CD4-positive, alpha-beta T cell treated with Interferon gamma for 1 hour (primary cell): ENCODE results near the gene FBL.
"Not testable (repeated sequence)": the region's sequence is repeated elsewhere in the genome, so short reads cannot be mapped to it uniquely, and the experiment has no call there.

Experiments
- DNase-seq: peaks from one replicate; pipeline ENCODE4 v3.0.0-alpha.2; 2020

Gene FBL

DNA sequence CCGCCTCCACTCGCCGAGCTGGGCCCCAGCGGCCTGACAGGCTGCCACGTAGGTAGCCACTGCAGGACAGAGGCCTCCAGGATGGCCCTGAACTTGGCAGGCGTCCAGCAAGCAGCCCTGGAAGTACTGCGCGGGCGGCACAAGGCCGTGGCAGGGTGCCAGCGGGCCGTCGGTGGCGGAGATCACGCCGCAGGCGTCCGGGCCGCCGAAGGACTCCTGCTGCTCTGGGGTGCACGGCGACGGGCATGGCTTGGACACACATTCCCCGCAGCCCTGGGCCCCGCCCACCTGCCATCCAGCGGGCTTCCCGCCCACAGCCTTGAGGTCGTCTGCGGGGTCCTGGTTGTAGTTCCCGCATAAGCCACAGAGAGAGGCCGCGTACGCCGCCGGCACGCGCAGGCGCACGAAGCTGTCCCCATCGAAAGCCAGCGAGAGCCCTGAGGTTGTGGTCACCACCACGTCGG is 29.3 kb upstream of the FBL start:
- DNase-seq = not testable (repeated sequence)

- DNase-seq = no peak
These were observed 28.2 kb upstream of the FBL start for GRCh38 chr19:39874404-39874803.

DNA sequence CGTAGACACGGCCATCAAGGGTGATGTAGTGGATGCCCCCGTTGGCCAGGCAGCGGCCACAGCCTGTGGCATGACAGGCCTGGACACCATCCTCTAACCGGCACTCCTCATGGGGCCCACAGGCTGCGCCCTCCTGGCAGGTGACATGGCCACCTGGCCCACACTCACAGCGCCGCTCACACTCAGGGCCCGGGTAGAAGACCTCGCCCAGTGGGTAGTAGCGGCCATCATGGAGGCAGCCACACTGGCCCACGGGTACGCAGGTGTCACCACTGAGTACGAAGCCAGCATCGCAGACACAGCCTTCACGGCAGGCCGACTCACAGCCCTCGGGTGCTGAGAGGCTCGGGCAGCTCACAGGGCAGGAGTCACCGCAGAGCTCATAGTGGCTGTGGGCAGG is 27.2 kb upstream of the FBL start:
- DNase-seq = no peak

DNA sequence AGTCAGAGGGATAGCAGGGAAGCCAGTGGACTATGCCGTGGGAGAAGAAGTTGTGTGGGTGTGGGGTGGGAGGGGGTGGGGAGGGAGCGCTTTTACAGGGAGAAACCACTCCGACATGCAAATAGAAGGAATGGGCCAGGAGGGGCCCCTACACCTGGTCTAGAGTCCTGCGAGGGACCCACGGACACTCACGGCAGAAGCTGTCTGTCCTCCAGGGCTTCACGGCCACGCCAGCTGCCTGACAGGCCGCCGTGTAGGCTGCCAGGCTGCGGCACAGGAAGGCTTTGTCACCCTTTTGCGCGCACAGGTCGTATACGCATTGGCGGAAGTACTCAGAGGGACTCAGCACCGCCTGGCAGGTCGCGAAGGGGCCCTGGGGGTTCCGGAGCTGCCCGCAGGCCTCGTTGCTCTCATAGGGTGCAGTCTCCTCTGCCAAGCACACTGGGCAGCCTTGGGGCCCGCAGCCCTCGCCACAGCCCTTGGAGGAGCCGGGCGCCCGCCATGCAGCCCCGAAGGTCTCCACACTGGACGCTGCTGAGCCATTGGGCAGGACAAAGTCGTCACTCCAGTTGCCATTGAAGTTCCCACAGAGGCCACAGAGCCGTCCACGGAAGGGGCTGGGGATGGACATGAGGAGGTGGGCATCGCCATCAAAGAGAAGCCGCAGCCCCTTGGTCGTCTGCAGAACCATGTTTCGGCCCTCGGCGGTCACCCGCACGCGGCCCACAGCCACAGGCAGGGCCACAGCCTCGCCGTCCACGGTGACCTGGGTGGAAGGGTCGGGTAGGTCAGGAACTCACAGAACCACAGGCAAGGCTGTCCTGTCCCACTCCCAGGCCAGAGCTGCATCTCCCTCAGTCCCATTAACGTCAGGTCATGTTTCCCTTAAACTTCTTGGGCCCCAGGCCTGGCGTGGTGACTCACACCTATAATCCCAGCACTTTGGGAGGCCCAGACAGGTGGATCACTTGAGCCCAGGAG is 26.0 kb upstream of the FBL start:
- no peak for DNase-seq

DNA sequence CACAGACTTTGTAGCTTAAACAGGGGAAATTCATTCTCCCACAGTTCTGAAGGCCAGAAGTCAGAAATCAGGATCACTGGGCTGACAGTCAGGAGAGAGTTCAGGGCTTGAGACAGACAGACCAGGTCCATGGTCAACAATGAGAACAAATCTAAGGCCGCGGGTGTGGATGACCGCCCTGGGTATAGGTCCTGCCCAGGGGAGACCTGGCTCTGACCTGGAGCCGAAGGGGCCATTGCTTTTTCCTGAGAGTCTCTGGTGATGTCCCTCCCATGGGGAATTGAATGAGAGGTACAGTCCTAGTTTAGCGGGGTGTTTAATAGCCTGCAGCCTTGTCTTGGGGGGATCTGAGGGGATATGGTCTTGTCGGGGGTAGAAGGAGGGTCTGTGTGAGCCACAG is 25.2 kb upstream of the FBL start:
- DNase-seq = no peak

GRCh38 chr19:39870171-39870971 is 24.2 kb upstream of the FBL start:
- DNase-seq = no peak

GRCh38 chr19:39867952-39868351 is 21.8 kb upstream of the FBL start:
- DNase-seq = no peak

GRCh38 chr19:39867133-39867532 is 21.0 kb upstream of the FBL start:
- DNase-seq = no peak

- no peak for DNase-seq
These were observed 19.8 kb upstream of the FBL start for GRCh38 chr19:39865953-39866352.

DNA sequence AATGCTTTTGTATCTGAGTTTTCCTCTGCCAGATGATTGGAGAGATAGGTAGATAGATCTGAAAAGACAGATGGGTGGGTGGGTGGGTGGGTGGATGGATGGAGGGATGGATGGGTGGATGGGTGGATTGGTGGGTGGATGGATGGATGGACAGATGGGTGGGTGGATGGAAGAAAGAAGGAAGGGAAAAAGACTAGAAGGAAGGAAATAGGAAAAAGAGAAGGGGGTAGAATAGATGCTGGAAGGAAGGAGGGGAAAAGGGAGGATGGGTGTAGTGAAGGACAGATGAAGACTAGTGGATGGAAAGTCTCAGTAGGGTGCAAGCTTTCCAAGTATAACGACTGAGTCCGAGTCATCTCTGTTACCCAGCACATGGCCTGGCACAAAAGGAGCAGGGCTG is 19.0 kb upstream of the FBL start:
- DNase-seq = no peak

DNA sequence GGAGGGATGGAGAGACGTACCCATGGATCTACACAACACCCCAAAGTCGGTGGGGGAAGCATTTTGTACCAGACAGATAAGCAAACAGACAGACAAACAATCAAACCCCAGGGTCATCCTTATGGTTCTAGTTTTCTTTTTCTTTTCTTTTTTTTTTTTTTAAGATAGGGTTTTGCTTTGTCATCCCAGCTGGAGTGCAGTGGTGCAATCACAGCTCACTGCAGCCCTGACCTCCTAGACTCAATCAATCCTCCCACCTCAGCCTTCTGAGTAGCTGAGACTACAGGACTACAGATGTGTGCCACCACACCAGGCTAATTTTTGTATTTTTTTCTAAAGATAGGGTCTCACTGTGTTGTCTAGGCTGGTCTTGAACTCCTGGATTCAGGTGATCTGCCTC is 17.9 kb upstream of the FBL start:
- DNase-seq = no peak

- DNase-seq = no peak
These were observed 12.4 kb upstream of the FBL start for GRCh38 chr19:39858541-39858940.

DNA sequence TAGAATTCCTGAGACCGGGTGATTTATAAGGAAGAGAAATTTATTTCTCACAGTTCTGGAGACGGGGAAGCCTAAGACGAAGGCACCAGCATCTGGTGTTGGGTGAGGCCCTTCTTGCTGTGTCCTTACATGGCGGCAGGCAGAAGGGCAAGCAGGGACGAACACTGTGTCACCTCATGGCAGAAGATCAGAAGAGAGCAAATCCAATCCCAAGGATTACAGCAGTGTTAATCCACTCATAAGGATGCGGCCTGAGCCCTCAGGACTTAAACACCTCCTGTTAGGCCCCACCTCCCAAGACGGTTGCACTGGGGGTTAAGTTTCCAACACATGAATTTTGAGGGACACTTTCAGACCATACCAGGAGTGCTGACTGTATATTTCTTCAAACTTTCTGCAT is 6.7 kb upstream of the FBL start:
- DNase-seq = no peak

GRCh38 chr19:39850892-39851291 is 4.7 kb upstream of the FBL start:
- DNase-seq = no peak

DNA sequence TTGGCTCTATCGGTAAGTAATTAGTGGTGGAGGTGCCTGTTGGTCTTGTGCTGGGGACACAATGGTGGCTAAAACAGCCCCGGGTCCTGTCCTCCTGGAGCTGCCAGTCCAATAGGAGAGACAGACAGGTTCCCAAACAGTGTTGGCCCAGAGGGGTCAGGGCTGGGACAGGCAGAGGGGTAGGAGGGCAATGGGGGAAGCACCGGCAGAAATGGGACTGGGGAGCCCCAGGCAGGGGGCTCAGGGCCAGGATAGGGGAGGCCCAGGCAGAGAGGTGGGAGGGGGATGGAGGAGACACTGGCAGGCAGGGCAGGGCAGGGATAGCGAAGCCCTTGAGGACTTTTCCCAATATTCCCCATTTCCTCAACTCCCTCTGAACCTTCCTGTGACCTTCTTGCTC is 2.2 kb upstream of the FBL start:
- no peak for DNase-seq

DNA sequence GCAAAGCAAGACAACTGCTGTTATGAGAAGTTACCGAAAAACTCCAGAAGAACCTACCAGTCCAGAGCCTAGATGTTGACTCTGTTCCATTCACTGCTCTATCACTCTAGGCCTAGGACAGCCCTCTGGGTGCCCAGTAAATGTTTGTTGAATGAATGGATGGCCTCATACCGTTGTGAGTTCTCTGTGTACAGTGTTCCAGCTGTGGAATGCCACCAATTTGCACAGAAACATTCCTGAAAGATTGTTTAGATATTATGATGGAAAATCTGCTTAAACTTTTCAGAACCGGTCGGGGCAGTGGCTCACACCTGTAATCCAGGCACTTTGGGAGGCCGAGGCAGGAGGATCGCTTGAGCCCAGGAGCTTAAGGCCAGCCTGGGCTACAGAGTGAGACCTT is 1.3 kb upstream of the FBL start:
- DNase-seq = no peak

GRCh38 chr19:39846678-39847486 is 703 bp upstream of the FBL start:
- DNase-seq = no peak

- DNase-seq = no peak
These were observed 621 bp downstream of the FBL start for GRCh38 chr19:39845584-39845932.

- DNase-seq = no peak
These were observed 1.0 kb downstream of the FBL start for GRCh38 chr19:39845172-39845571.

DNA sequence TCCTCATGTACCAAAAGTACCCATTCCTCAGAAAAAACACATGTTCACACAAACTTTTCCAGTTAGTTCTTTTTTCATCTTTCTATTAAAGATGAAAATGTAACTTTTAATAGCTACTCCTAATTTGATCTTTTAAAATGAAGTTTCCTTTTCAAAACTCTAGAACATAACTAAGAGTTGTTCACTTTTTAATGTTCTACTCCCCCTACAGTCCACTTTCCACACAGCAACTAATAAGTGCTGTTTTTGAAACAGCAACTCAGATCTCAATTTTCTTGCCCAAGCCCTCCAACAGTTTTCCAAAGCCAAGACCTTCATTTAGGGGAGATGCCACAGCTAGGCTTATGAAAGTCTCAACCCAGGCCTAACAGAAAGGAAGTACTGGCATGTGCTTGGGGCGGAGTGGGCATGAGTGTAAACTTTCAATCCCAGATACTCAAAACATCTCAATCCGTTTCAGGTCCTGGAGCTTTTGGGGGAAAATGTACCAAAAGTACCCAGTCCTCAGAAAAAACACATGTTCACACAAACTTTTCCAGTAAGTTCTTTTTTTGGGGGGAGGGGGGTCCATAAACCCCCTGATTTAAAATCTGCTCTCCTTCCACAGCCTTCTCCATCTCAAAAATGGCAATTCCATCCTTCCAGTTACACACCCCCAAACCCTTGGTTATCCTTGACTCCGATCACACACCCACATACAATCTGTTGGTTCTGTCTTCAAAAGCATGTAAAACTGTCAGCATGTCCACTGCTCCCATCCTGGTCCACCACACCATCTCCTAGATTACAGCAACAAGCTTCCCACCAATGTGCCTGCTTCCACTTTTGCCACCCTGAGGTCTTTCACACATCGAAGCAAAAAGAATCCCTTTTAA is 2.0 kb downstream of the FBL start:
- no peak for DNase-seq

- DNase-seq = no peak
These were observed 3.3 kb downstream of the FBL start for GRCh38 chr19:39842693-39843435.
